Endothelial cell of umbilical vein (primary cell): ENCODE data around the gene PPIL6. TPM values are rescaled to one million over a fixed set of nuclear protein-coding genes. Genes with fewer than 3 reads are reported as not detected.

Experiments
- BruUV-seq: library from RNA; stranded (reverse); fragments of 400-500 nt; replicated peaks from 2 replicates; lab custom pipeline; 2021; lab: Mats Ljungman, UMichigan
- CTCF ChIA-PET: fragments of 300-600, 350-600 bp; sonication (Branson Sonifier 250); formaldehyde crosslinking; loops from one replicate; lab custom pipeline; 2021; ENCODE audit warnings: antibody characterized with exemption, inconsistent platforms; lab: Charles Lee
- POLR2A ChIA-PET: fragments of 300-600, 350-600 bp; sonication (Branson Sonifier 250); formaldehyde crosslinking; loops from one replicate; lab custom pipeline; 2021; ENCODE audit warnings: antibody characterized with exemption, inconsistent platforms; lab: Charles Lee
- DNase-seq: peaks from one replicate; pipeline ENCODE4 v3.0.0-alpha.2; 2011; ENCODE audit warnings: low read depth, low spot score
- FAIRE-seq: peaks from 2 replicates; lab custom pipeline; 2011; peaks lifted over from hg19 to GRCh38; lab: Jason Lieb, UNC
- H2AFZ ChIP-seq: 2 replicates; pipeline ENCODE4 v1.6.0; 2012; ENCODE audit warnings: low read depth, low read length, control low read depth, inconsistent platforms
- H3K27ac ChIP-seq: 2 replicates; pipeline ENCODE4 v1.5.1; 2011; ENCODE audit warnings: low read depth, mild to moderate bottlenecking, control low read depth, low read length, moderate library complexity; ENCODE audit not compliant: insufficient read depth
- H3K27me3 ChIP-seq, 2 experiments: 2 replicates each; pipeline versions ENCODE4 v1.6.0 to v1.6.1; 2011; ENCODE audit warnings: low read length in 2 of 2, mixed read lengths in 1 of 2; ENCODE audit not compliant: control insufficient read depth in 2 of 2, insufficient read depth in 2 of 2
- H3K36me3 ChIP-seq, 2 experiments: 2 replicates in 1 of 2; 3 replicates in 1 of 2; pipeline ENCODE4 v1.5.1; 2011; ENCODE audit warnings: low read length in 2 of 2, mild to moderate bottlenecking in 1 of 2, moderate library complexity in 1 of 2; ENCODE audit not compliant: control insufficient read depth in 2 of 2, insufficient read depth in 2 of 2; ENCODE audit errors: extremely low read depth in 1 of 2
- H3K4me1 ChIP-seq: 3 replicates; pipeline ENCODE4 v1.5.1; 2011; ENCODE audit warnings: mild to moderate bottlenecking, low read length; ENCODE audit not compliant: control insufficient read depth, insufficient read depth; ENCODE audit errors: extremely low read depth
- H3K4me2 ChIP-seq: 2 replicates; pipeline ENCODE4 v1.6.1; 2011; ENCODE audit warnings: low read length, control low read depth, mixed read lengths; ENCODE audit not compliant: insufficient read depth
- H3K4me3 ChIP-seq, 3 experiments: fragments of 200-600 bp in 1 of 3; sonication (generic), shearing (Covaris generic) in 1 of 3; replicated peaks in 1 of 3; 2 replicates each; pipeline ENCODE4 v1.5.1; 2011 to 2016; ENCODE audit warnings: control low read depth in 3 of 3, low read length in 3 of 3, mild to moderate bottlenecking in 2 of 3, inconsistent platforms in 1 of 3, low read depth in 1 of 3, moderate library complexity in 1 of 3; ENCODE audit not compliant: insufficient read depth in 1 of 3
- H3K79me2 ChIP-seq: 2 replicates; pipeline ENCODE4 v1.6.0; 2012; ENCODE audit warnings: low read length, inconsistent platforms; ENCODE audit not compliant: control insufficient read depth, insufficient read depth
- H3K9ac ChIP-seq: replicated peaks from 2 replicates; pipeline ENCODE3; 2011; ENCODE audit warnings: low read length, control low read depth; ENCODE audit not compliant: insufficient read depth; ENCODE audit errors: extremely low read depth
- H3K9me1 ChIP-seq: replicated peaks from 3 replicates; pipeline ENCODE4 v1.6.0; 2011; ENCODE audit warnings: mild to moderate bottlenecking, low read length; ENCODE audit not compliant: control insufficient read depth, insufficient read depth; ENCODE audit errors: extremely low read depth
- H3K9me3 ChIP-seq: replicated peaks from 2 replicates; pipeline ENCODE4 v1.5.1; 2012; ENCODE audit warnings: low read length, inconsistent platforms; ENCODE audit not compliant: control insufficient read depth, insufficient read depth
- H4K20me1 ChIP-seq: replicated peaks from 2 replicates; pipeline ENCODE3; 2011; ENCODE audit warnings: mild to moderate bottlenecking, low read length; ENCODE audit not compliant: control insufficient read depth, insufficient read depth; ENCODE audit errors: extremely low read depth
- CTCF ChIP-seq, 2 donors: IDR thresholded peaks; 1 replicate in 1 of 2; 2 replicates in 1 of 2; pipeline ENCODE4 v1.5.1; 2011; ENCODE audit warnings: low read length in 2 of 2, mild to moderate bottlenecking in 2 of 2, moderate library complexity in 2 of 2, control low read depth in 1 of 2, inconsistent platforms in 1 of 2, low read depth in 1 of 2; ENCODE audit not compliant: insufficient read depth in 1 of 2; ENCODE audit errors: extremely low read depth in 1 of 2
- EZH2 ChIP-seq: IDR thresholded peaks from 2 replicates; pipeline ENCODE4 v1.6.1; 2012; ENCODE audit warnings: borderline replicate concordance, low read depth, mild to moderate bottlenecking, moderate library complexity, low read length, inconsistent platforms; ENCODE audit not compliant: severe bottlenecking
- FOS ChIP-seq: IDR thresholded peaks from 2 replicates; pipeline ENCODE4 v1.6.1; 2011; ENCODE audit warnings: mild to moderate bottlenecking, low read length, moderate library complexity, borderline replicate concordance; ENCODE audit not compliant: insufficient read depth
- GATA2 ChIP-seq: IDR thresholded peaks from 2 replicates; pipeline ENCODE4 v1.7.0; 2011; ENCODE audit warnings: low read depth, mild to moderate bottlenecking, moderate library complexity, mixed read lengths, low read length; ENCODE audit not compliant: insufficient read length, insufficient read depth
- JUN ChIP-seq: IDR thresholded peaks from 2 replicates; pipeline ENCODE4 v1.6.1; 2011; ENCODE audit warnings: borderline replicate concordance, low read depth; ENCODE audit not compliant: insufficient read length, insufficient read depth
- MAX ChIP-seq: IDR thresholded peaks from 2 replicates; pipeline ENCODE4 v1.6.1; 2011; ENCODE audit not compliant: insufficient read depth, insufficient read length
- MYC ChIP-seq: IDR thresholded peaks from one replicate; pipeline ENCODE4 v1.6.1; 2011; ENCODE audit warnings: mild to moderate bottlenecking, low read depth, low read length
- POLR2A ChIP-seq: IDR thresholded peaks from 2 replicates; pipeline ENCODE4 v1.6.1; 2012; ENCODE audit warnings: low read depth, mild to moderate bottlenecking, control low read depth, low read length
- POLR2AphosphoS5 ChIP-seq: IDR thresholded peaks from 2 replicates; pipeline ENCODE4 v1.6.1; 2012; ENCODE audit warnings: low read depth, mild to moderate bottlenecking, control low read depth, low read length, moderate library complexity; ENCODE audit not compliant: insufficient read depth
- dilution Hi-C: fragments of 300-500 bp; cut with MboI; formaldehyde crosslinking; loops from one replicate; pipeline ENCODE4 v1.15.0; 2019; ENCODE audit warnings: low sequenced_read_pairs; ENCODE audit not compliant: extremely low pct_ligation_motif_present
- intact Hi-C: fragments of 100-400 bp; cut with micrococcal nuclease; formaldehyde crosslinking; loops from one replicate; pipeline ENCODE4 v1.10.0; 2022
- polyA plus RNA-seq, 4 experiments: library from polyadenylated mRNA; depleted of rRNA in 3 of 4; stranded (reverse) in 3 of 4; unstranded in 1 of 4; fragments of >200 nt; gene quantifications; 2 replicates each; pipeline versions ENCODE4 v1.2.1 to v1.2.3, GENCODE V29; 2011 to 2012; ENCODE audit warnings: missing spikeins in 1 of 4
- total RNA-seq: library from RNA; stranded (reverse); gene quantifications from 2 replicates; pipeline ENCODE4 v1.2.3, GENCODE V29; 2021

PPIL6 gene
- total and polyA plus RNA-seq, 2 donors (not counting 3 experiments of a cell fraction or from before 2014, with no cell fraction given) = 0.11 to 0.33 TPM

- no peak for FAIRE-seq
- Histone ChIP-seq H3K9me3 (no peaks in the 10 kb centered on the region), H3K9ac (no peak overlapping the region), H3K27me3 (no peaks in the 10 kb centered on the region), H3K36me3 (no peaks in the 10 kb centered on the region), H3K27ac (no peak overlapping the region), H3K4me1 (no peaks in the 10 kb centered on the region), H4K20me1 (no peaks in the 10 kb centered on the region), H3K79me2 (no peaks in the 10 kb centered on the region), H2AFZ (no peak overlapping the region), H3K4me3 (no peak overlapping the region), H3K9me1 (no peaks in the 10 kb centered on the region), H3K4me2 (no peak overlapping the region)
- ChIA-PET POLR2A (interaction anchor here (1.2 kb wide), 1 partner anchor 254 kb away, joined by 3 read pairs; the partner anchor contains the start of gene SESN1), CTCF (no interaction called here)
- no peak for DNase-seq
- dilution Hi-C loops = no loop called here
- intact Hi-C loops = no loop called here
- no TSS peak for BruUV-seq
- TF ChIP-seq FOS (no peak), POLR2A (no peak), POLR2AphosphoS5 (no peak), GATA2 (no peak), EZH2 (no peak), MAX (no peak), JUN (no peak), CTCF (IDR thresholded peaks at IDR 0.05; ENCODE audit: extremely low read depth in 1 of 2, insufficient read depth in 1 of 2, low read depth in 1 of 2, low read length in 2 of 2) (no peak), MYC (no peak)
These were observed 92.2 kb downstream of the PPIL6 start for GRCh38 chr6:109348226-109348625.
